Mucosa of rectum (tissue), 2 donors: Measurements from ENCODE around the gene MYOC.

Experiments used
- H3K27ac ChIP-seq, 2 donors: one replicate each; pipeline ENCODE4 v1.7.0; 2013; ENCODE audit warnings: inconsistent platforms in 2 of 2, low read depth in 2 of 2, low read length in 2 of 2
- H3K27me3 ChIP-seq, 2 donors: one replicate each; pipeline ENCODE4 v1.7.0; 2013; ENCODE audit warnings: low read length in 2 of 2; ENCODE audit not compliant: control insufficient read depth in 2 of 2, insufficient read depth in 2 of 2
- H3K36me3 ChIP-seq, 2 donors: one replicate each; pipeline ENCODE4 v1.7.0; 2013; ENCODE audit warnings: low read length in 2 of 2; ENCODE audit not compliant: control insufficient read depth in 2 of 2, insufficient read depth in 2 of 2
- H3K4me1 ChIP-seq, 2 donors: one replicate each; pipeline ENCODE4 v1.7.0; 2013; ENCODE audit warnings: low read length in 2 of 2, mild to moderate bottlenecking in 1 of 2; ENCODE audit not compliant: control insufficient read depth in 2 of 2, insufficient read depth in 2 of 2
- H3K4me3 ChIP-seq, 2 donors: one replicate each; pipeline ENCODE4 v1.7.0; 2013; ENCODE audit warnings: low read length in 2 of 2
- H3K9ac ChIP-seq, 2 donors: one replicate each; pipeline ENCODE4 v1.7.0; 2013; ENCODE audit warnings: low read length in 2 of 2, low read depth in 1 of 2, mild to moderate bottlenecking in 1 of 2
- H3K9me3 ChIP-seq, 2 donors: one replicate each; pipeline ENCODE4 v1.7.0; 2013; ENCODE audit warnings: low read length in 2 of 2; ENCODE audit not compliant: control insufficient read depth in 2 of 2
- donor health status: healthy.
- donor health status: Normal muscosa, but diverticular disease.

Gene MYOC

DNA sequence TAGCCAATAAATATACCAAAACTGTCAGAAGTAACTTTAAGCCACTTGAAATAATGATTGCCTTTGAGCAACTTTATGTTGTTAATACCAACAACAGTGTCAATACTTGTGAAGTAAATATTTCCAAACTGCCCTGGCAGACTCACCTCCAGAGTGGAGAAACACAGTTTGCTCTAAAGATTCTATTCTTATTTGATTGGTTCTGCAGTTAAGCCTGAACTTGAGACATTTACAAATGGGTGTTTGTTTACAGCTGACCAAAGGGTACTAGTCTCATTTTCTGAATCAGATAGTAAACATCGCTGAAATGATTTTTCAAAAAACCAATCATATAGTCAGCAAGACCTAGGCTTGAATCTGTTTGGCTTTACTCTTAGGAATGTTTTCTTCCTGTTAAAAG lies 1.3 kb upstream of the MYOC start:
- Histone ChIP-seq H3K36me3 (no peaks in the 10 kb centered on the region), H3K4me1 (peaks cover 0 to 6% of the 10 kb centered on the region in 2 donors), H3K27ac (peak overlapping the region in 1 of 2 donors; percentile 4), H3K9me3 (no peaks in the 10 kb centered on the region), H3K9ac (no peak overlapping the region), H3K4me3 (no peak overlapping the region), H3K27me3 (peaks cover 0 to 2% of the 10 kb centered on the region in 2 donors)

- H3K4me3 ChIP-seq, result no peak overlapping the region
- H3K9me3 ChIP-seq, result no peaks in the 10 kb centered on the region
- peaks cover 0 to 7% of the 10 kb centered on the region in 2 donors for H3K4me1 ChIP-seq
- H3K27me3 ChIP-seq, result peaks cover 0 to 2% of the 10 kb centered on the region in 2 donors
- no peaks in the 10 kb centered on the region for H3K36me3 ChIP-seq
- no peak overlapping the region for H3K27ac ChIP-seq
- H3K9ac ChIP-seq, result no peak overlapping the region
Measured at GRCh38 chr1:171646249-171646560, 6.3 kb downstream of the MYOC start.

- Histone ChIP-seq H3K27me3 (peaks cover 0 to 2% of the 10 kb centered on the region in 2 donors), H3K4me3 (no peak overlapping the region), H3K36me3 (no peaks in the 10 kb centered on the region), H3K9ac (no peak overlapping the region), H3K4me1 (peaks cover 0 to 7% of the 10 kb centered on the region in 2 donors), H3K27ac (peak overlapping the region; percentile 38 to 56), H3K9me3 (no peaks in the 10 kb centered on the region)
Measured at GRCh38 chr1:171645553-171646248, 6.8 kb downstream of the MYOC start.

DNA sequence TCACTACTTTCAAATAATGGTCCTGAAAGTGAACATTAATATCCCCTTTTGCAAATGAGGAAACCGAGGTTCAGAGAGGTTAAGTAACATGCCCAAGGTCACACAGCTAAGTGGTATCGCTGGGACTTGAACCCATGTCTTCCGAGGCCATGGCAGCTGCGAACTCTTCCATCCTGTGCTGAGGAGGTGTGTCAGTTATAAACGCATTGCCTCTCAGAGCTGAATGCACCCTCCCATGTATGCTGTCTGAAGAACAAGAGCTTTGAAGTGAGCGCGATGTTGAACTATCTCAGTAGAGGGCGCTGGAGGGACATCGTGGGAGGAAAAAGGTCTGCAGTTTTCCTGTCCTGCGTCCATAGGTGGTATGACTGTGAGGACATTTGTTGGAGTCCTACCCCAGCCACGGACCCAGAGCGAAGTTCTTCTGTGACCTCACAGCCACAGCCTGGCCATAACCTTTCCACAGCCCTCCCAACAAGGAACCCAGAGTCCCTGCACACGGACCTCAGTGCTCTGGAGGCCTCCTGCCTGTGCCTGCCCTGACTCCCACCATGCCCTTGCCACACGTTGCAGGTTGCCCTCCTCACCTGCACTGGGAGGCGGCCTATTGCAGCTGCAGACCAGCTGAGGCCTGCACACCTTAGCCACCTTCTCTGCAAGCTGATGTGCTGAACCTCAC lies 7.5 kb downstream of the MYOC start:
- Histone ChIP-seq H3K27me3 (no peaks in the 10 kb centered on the region), H3K36me3 (no peaks in the 10 kb centered on the region), H3K4me3 (peak overlapping the region in 1 of 2 donors; percentile 17), H3K9me3 (no peaks in the 10 kb centered on the region), H3K4me1 (peaks cover 0 to 7% of the 10 kb centered on the region in 2 donors), H3K27ac (peak overlapping the region; percentile 38 to 56), H3K9ac (no peak overlapping the region)

- Histone ChIP-seq H3K4me3 (no peak overlapping the region), H3K4me1 (peaks cover 0 to 7% of the 10 kb centered on the region in 2 donors), H3K36me3 (no peaks in the 10 kb centered on the region), H3K27ac (no peak overlapping the region), H3K9ac (no peak overlapping the region), H3K9me3 (no peaks in the 10 kb centered on the region), H3K27me3 (no peaks in the 10 kb centered on the region)
Measured at GRCh38 chr1:171643156-171643555, 9.3 kb downstream of the MYOC start.

DNA sequence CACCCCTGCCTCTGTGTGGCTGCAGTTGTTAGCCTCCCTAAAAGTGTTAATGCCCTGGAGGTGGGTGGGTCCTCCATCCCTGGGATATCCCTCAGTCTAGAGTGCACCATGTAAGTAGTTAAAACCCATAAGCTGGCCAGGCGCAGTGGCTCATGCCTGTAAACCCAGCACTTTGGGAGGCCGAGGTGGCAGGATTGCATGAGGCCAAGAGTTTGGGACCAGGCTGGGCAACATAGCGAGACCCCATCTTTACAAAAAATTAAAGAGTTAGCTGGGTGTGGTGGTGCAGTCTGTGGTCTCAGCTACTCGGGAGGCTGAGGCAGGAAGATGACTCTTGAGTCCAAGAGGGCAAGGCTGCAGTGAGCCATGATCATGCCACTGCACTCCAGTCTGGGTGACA lies 10.3 kb downstream of the MYOC start:
- Histone ChIP-seq H3K27me3 (no peaks in the 10 kb centered on the region), H3K4me3 (no peak overlapping the region), H3K9ac (no peak overlapping the region), H3K27ac (no peak overlapping the region), H3K36me3 (no peaks in the 10 kb centered on the region), H3K4me1 (peaks cover 0 to 7% of the 10 kb centered on the region in 2 donors), H3K9me3 (no peaks in the 10 kb centered on the region)

GRCh38 chr1:171641076-171641864 lies 11.2 kb downstream of the MYOC start:
- H3K9me3 ChIP-seq, result no peaks in the 10 kb centered on the region
- H3K4me3 ChIP-seq, result no peak overlapping the region
- no peak overlapping the region for H3K27ac ChIP-seq
- no peaks in the 10 kb centered on the region for H3K27me3 ChIP-seq
- H3K36me3 ChIP-seq, result no peaks in the 10 kb centered on the region
- H3K9ac ChIP-seq, result no peak overlapping the region
- H3K4me1 ChIP-seq, result peaks cover 0 to 7% of the 10 kb centered on the region in 2 donors

GRCh38 chr1:171640225-171640624 lies 12.3 kb downstream of the MYOC start:
- Histone ChIP-seq H3K36me3 (no peaks in the 10 kb centered on the region), H3K4me3 (no peak overlapping the region), H3K9me3 (no peaks in the 10 kb centered on the region), H3K9ac (no peak overlapping the region), H3K4me1 (peaks cover 0 to 3% of the 10 kb centered on the region in 2 donors), H3K27me3 (no peaks in the 10 kb centered on the region), H3K27ac (no peak overlapping the region)

- H3K9me3 ChIP-seq, result no peaks in the 10 kb centered on the region
- no peak overlapping the region for H3K27ac ChIP-seq
- H3K27me3 ChIP-seq, result no peaks in the 10 kb centered on the region
- H3K36me3 ChIP-seq, result no peaks in the 10 kb centered on the region
- no peak overlapping the region for H3K9ac ChIP-seq
- H3K4me3 ChIP-seq, result no peak overlapping the region
- no peaks in the 10 kb centered on the region for H3K4me1 ChIP-seq
Measured at GRCh38 chr1:171637928-171638576, 14.4 kb downstream of the MYOC start.

- no peak overlapping the region for H3K9ac ChIP-seq
- H3K27me3 ChIP-seq, result no peaks in the 10 kb centered on the region
- no peak overlapping the region for H3K27ac ChIP-seq
- no peaks in the 10 kb centered on the region for H3K36me3 ChIP-seq
- no peaks in the 10 kb centered on the region for H3K4me1 ChIP-seq
- no peaks in the 10 kb centered on the region for H3K9me3 ChIP-seq
- no peak overlapping the region for H3K4me3 ChIP-seq
Measured at GRCh38 chr1:171636141-171636540, 16.3 kb downstream of the MYOC start.
